Measurements from ENCODE around the gene TNS3. TPM values are rescaled to one million over a fixed set of nuclear protein-coding genes. Genes with fewer than 3 reads are reported as not detected.

TNS3 gene
- total RNA-seq, 1 experiment from 2014 or later = 533 TPM

- Histone ChIP-seq H3K27me3 (ENCODE audit: control insufficient read depth, insufficient read depth, low read length) (no peaks in the 10 kb centered on the region), H3K4me1 (ENCODE audit: control insufficient read depth, insufficient read depth, low read length) (peaks cover 99% of the 10 kb centered on the region), H3K36me3 (ENCODE audit: control insufficient read depth, insufficient read depth, low read length) (peaks cover 14% of the 10 kb centered on the region; the same call in 1 of the 2 replicates), H3K27ac (ENCODE audit: low read length) (peak overlapping the region; percentile 100), H3K9me3 (ENCODE audit: control insufficient read depth, insufficient read depth, low read depth, low read length) (no peaks in the 10 kb centered on the region), H3K4me3 (ENCODE audit: low read depth in 2 of 2, low read length in 2 of 2) (peak overlapping the region in 1 of 2 experiments; percentile 21; a peak in 2 of 4 replicates)
- ATAC-seq (no peak), DNase-seq (ENCODE audit: low read depth, low spot score) (no peak)
- no peak for TF ChIP-seq SIN3A (IDR thresholded peaks at IDR 0.05; ENCODE audit: borderline replicate concordance, insufficient read depth, low read depth, low read length)
- TF ChIP-seq CTCF (IDR thresholded peaks at IDR 0.05) = no peak
- no peak; the same call in 1 of the 2 replicates for TF ChIP-seq POLR2AphosphoS5 (IDR thresholded peaks at IDR 0.05; ENCODE audit: low read depth, low read length)
- TF ChIP-seq TCF7L2 (IDR thresholded peaks at IDR 0.05; ENCODE audit: low read depth, low read length) = no peak
- TF ChIP-seq REST (IDR thresholded peaks at IDR 0.05; ENCODE audit: insufficient read depth in 1 of 2, low read depth in 2 of 2, low read length in 1 of 2) = no peak
- intact Hi-C loops (cut with micrococcal nuclease; ENCODE audit: unreplicated experiment) = loop anchor here (5.0 to 10.0 kb wide), 4 partner anchors 37 to 510 kb away; partner anchors contain the start of gene UPP1
- in situ Hi-C loops (cut with HindIII; ENCODE audit: low pct_unique_long_range_greater_than_20kb, low sequenced_read_pairs) = no loop called here
- ChIA-PET POLR2A (interaction anchor here (0.5 to 1.4 kb wide), 6 partner anchors 10 to 212 kb away, joined by 3 to 12 read pairs (median 5); no protein-coding TSS in a partner anchor), CTCF (interaction anchor here (0.6 kb wide), 1 partner anchor 371 kb away, joined by 4 read pairs; no protein-coding TSS in a partner anchor)
- BruUV-seq (replicated peaks) = no TSS peak
These were observed 7.2 kb downstream of the TNS3 start for GRCh38 chr7:47574482-47575329.

GRCh38 chr7:47573758-47574481 lies 8.0 kb downstream of the TNS3 start:
- H3K27me3 ChIP-seq (ENCODE audit: control insufficient read depth, insufficient read depth, low read length) = no peaks in the 10 kb centered on the region
- ChIA-PET CTCF (no interaction called here), POLR2A (interaction anchor here (0.5 to 0.7 kb wide), 3 partner anchors 34 to 81 kb away, joined by 3 to 5 read pairs (median 3); no protein-coding TSS in a partner anchor)
- TSS peak; percentile 21 for BruUV-seq (replicated peaks)
- peak overlapping the region in 1 of 2 experiments; percentile 21; a peak in 2 of 4 replicates for H3K4me3 ChIP-seq (ENCODE audit: low read depth in 2 of 2, low read length in 2 of 2)
- ATAC-seq (no peak), DNase-seq (ENCODE audit: low read depth, low spot score) (no peak)
- peaks cover 95% of the 10 kb centered on the region for H3K4me1 ChIP-seq (ENCODE audit: control insufficient read depth, insufficient read depth, low read length)
- in situ Hi-C loops (cut with HindIII; ENCODE audit: low pct_unique_long_range_greater_than_20kb, low sequenced_read_pairs) = no loop called here
- peak overlapping the region; percentile 100 for H3K27ac ChIP-seq (ENCODE audit: low read length)
- TF ChIP-seq POLR2AphosphoS5 (IDR thresholded peaks at IDR 0.05; ENCODE audit: low read depth, low read length) = 0 out of 2 replicates have a peak, but pooled peaks have one; percentile 21
- no peak for TF ChIP-seq REST (IDR thresholded peaks at IDR 0.05; ENCODE audit: insufficient read depth in 1 of 2, low read depth in 2 of 2, low read length in 1 of 2)
- 0 out of 2 replicates have a peak, but pooled peaks have one; percentile 9 for TF ChIP-seq TCF7L2 (IDR thresholded peaks at IDR 0.05; ENCODE audit: low read depth, low read length)
- TF ChIP-seq CTCF (IDR thresholded peaks at IDR 0.05) = no peak
- no peak for TF ChIP-seq SIN3A (IDR thresholded peaks at IDR 0.05; ENCODE audit: borderline replicate concordance, insufficient read depth, low read depth, low read length)
- H3K9me3 ChIP-seq (ENCODE audit: control insufficient read depth, insufficient read depth, low read depth, low read length) = no peaks in the 10 kb centered on the region
- intact Hi-C loops (cut with micrococcal nuclease; ENCODE audit: unreplicated experiment) = loop anchor here (5.0 to 10.0 kb wide), 2 partner anchors 37 to 511 kb away; partner anchors contain the start of gene UPP1
- peaks cover 7% of the 10 kb centered on the region; the same call in 1 of the 2 replicates for H3K36me3 ChIP-seq (ENCODE audit: control insufficient read depth, insufficient read depth, low read length)
